GM21786 (cell line): ENCODE data around the gene TJAP1.

Experiments
- ATAC-seq: cut with Tn5 transposase; IDR thresholded peaks from one replicate; pipeline ENCODE4 v1.9.1; 2021; ENCODE audit not compliant: unreplicated experiment

TJAP1 gene

DNA sequence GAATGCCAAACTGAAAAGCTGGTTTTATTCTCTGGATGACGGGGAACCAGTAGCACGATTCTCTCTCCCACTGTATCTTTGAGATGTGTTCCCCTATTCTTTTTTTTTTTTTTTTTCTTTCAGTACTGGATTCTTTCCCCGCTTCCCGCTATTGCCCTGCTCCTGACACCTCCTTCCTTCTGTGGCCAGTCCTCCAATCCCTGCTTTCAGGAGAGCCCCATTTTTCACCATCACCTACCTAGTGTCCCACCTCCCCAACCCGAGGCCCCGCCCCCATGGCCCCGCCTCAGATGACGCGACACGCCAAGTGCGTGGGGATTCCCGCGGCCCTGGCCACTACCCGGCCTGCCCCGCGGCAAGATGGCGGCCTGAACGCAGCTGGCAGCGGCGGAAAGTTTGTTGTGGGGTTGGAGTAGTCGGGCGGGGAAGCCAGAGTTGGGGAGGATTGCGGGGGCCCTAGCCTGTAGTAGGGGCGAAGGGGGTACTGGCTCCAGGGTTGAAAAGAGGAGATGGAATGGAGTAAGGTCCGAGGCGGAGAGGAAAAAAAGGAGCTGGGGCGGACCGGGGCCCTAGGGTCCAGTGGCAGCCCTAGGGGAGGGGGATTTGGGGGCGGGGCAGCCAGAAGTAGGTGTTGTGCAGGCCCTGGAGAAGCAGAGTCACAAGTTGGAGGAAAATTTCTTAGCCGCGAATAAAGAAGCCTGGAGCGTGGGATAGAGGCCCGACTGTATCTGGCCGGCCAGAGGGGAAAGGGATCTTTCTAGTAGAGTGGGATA is at the start of gene TJAP1:
TJAP1 (plus strand) TSS at position 336 of the 773 bp plus-strand sequence. CDS start 21,432 bp downstream, outside the sequence.
- ATAC-seq = peak; percentile 97

DNA sequence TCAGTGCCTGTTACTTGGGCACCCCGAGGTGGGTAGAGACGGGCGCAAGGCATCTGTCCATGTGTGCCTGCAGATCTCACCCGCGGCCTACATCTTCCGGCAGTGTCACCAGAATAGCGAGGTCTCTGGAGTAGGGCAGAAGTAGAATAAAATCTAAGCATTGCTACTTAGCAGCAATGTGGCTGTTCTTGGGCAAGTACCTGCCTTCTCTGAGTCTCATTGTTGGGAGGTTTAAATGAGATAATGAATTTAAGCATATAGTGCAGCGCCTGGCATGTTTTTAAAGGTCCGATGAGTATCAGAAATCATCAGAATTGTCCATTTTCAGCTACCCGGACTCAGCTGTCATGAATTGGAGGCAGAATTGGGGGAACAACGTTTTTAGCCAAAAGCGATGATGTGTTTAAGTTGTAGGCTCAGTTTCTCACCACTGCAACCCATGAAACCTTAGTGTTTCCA is 49.2 kb upstream of the TJAP1 start:
- ATAC-seq = no peak

- no peak for ATAC-seq
Observed at GRCh38 chr6:43428874-43429273, 48.5 kb upstream of the TJAP1 start.

DNA sequence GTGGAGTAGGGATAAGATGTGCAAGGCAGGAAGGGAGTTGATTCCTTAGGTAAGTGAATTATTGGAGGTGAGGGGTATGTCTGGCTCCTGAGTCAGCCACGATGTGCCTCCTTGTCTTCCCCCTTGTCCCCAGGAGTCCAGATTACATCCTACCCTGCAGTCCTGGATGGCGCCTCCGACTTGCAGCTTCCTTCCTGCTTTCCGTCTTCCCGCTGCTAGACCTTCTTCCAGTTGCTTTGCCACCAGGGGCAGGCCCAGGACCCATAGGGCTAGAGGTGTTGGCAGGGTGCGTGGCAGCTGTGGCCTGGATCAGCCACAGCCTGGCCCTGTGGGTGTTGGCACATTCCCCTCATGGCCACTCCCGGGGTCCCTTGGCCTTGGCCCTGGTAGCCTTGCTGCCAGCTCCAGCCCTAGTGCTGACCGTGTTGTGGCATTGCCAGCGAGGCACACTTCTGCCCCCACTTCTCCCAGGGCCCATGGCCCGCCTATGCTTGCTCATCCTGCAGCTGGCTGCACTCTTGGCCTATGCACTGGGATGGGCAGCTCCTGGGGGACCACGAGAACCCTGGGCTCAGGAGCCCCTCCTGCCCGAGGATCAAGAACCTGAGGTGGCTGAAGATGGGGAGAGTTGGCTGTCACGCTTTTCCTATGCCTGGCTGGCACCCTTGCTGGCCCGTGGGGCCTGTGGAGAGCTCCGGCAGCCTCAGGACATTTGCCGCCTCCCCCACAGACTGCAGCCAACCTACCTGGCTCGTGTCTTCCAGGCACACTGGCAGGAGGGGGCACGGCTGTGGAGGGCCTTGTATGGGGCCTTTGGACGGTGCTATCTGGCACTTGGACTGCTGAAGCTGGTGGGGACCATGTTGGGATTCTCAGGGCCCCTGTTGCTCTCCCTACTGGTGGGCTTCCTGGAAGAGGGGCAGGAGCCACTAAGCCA is 45.1 kb upstream of the TJAP1 start:
- no peak for ATAC-seq

DNA sequence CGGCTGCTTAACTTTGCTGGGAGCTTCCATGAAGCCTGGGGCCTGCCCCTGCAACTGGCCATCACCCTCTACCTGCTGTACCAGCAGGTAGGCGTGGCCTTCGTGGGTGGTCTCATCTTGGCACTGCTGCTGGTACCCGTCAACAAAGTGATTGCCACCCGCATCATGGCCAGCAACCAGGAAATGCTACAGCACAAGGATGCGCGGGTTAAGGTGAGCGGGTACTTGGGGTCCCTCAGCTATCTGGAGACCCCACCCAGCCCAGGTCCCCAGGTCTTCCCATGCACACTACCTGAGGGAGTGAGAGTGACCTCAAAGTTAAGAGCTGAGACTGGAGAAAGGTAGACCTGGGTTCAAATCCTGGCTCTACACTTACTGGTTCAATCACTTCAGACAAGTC is 44.2 kb upstream of the TJAP1 start:
- ATAC-seq = no peak

DNA sequence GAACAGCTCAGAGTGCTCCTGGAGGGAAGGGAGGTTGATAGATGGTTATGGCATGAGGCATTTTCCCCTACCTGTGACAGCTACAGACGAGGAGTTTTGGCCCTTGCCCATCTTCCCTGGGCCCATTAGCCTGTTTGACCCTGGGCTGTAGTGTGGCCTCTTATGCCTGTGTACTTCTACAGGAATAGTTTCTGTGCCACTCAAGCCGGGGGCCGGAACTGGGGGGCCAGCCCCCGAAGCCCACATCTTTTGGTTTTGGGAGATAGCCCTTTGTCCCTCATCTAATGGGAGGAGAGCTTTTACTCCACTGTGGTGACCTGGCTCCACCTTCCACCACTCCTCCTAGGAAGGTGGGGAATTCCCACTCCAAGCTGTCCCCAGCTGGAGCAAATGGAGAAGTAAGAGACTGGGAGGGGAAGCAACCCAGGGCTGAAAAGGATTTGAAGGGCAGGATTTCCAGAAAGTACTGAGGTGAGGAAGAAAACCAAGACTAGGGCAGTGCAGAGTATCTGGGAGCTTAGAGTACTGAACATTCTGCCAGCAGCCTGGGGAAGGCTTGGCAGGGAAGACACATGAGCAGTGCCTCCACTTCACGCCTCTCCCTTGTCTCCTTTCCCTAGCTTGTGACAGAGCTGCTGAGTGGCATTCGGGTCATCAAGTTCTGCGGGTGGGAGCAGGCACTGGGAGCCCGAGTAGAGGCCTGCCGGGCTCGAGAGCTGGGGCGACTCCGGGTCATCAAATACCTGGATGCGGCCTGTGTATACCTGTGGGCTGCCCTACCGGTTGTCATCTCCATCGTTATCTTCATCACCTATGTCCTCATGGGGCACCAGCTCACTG is 43.1 kb upstream of the TJAP1 start:
- ATAC-seq = no peak

GRCh38 chr6:43434943-43435342 is 42.4 kb upstream of the TJAP1 start:
- no peak for ATAC-seq

- no peak for ATAC-seq
Observed at GRCh38 chr6:43435682-43436437, 41.5 kb upstream of the TJAP1 start.

DNA sequence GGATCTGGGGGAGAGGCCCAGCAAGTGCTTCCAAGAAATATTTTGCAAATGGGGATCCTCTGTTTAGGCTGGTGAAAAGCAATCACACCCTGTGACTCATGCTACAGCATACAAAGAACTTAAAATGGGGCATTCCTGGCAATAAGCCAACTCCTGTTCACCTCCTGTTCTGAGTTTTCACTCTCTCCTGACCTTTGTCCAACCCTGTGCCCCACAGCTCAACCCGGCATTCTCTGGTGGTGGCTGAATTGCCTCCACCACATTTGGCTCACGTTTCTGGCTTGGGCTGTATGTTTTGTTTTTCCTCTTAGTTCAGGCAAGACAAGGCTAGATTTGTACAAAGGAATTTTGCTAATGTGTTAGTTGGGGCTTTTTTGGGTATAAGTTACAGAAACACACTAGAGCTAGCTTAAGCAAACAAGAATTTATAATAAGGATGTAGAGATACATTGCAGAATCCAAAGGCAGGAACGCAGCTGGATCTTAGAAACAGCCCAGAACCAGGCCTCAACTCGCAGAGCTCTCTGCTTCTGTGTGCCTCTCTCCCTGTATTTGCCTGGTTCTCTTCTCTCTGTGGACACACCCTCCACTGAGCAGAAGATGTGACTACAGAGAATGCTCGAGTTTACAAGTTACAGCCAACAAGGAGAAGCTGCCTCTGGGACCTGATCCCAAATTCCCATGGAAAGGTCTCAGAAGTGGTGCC is 40.6 kb upstream of the TJAP1 start:
- ATAC-seq = no peak

GRCh38 chr6:43437700-43438099 is 39.7 kb upstream of the TJAP1 start:
- ATAC-seq = no peak

GRCh38 chr6:43442935-43443334 is 34.4 kb upstream of the TJAP1 start:
- ATAC-seq = no peak

DNA sequence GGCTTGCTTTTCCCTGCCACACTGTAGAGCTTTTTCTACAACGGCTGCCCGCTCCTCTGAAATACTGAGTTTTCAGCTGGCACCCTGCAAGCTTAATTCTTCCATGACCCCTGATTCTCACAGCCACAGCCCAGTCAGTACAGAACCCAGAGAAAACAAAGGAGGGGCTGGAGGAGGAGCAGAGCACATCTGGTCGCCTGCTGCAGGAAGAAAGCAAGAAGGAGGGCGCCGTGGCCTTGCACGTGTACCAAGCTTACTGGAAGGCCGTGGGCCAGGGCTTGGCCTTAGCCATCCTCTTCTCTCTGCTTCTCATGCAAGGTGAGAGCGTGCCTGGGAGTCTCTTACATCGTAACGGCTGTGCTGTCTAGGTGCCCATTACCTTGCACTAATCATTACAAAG is 33.3 kb upstream of the TJAP1 start:
- ATAC-seq = no peak

- ATAC-seq = no peak
Observed at GRCh38 chr6:43444582-43444981, 32.8 kb upstream of the TJAP1 start.

- no peak for ATAC-seq
Observed at GRCh38 chr6:43445576-43445975, 31.8 kb upstream of the TJAP1 start.

- ATAC-seq = no peak
Observed at GRCh38 chr6:43447604-43448003, 29.8 kb upstream of the TJAP1 start.

GRCh38 chr6:43448916-43449315 is 28.5 kb upstream of the TJAP1 start:
- no peak for ATAC-seq

GRCh38 chr6:43450699-43451131 is 26.7 kb upstream of the TJAP1 start:
- ATAC-seq = no peak

- no peak for ATAC-seq
Observed at GRCh38 chr6:43451348-43451747, 26.0 kb upstream of the TJAP1 start.

- no peak for ATAC-seq
Observed at GRCh38 chr6:43451939-43452338, 25.4 kb upstream of the TJAP1 start.

DNA sequence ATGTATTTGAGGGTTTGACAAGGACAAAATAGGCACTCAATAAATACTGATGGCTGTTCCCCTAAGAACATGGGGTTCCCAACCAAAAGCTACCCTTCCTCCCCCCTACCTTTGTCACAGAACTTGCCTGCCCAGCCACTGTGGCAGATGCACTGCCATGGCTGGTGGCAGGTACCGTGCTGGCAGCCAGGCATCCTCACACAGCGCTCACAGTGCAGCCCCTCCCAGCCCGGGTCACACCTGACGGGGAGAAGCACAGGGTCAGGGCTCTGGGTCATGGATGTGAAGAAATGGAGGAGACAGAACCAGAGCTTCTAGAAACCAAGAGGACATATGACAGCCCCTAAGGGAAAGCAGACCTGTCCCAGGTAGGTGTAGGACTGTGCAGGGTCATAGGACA is 24.5 kb upstream of the TJAP1 start:
- ATAC-seq = no peak
